ENCODE results near the gene SEMA4A. TPM values are rescaled to one million over a fixed set of nuclear protein-coding genes. Genes with fewer than 3 reads are reported as not detected.

The SEMA4A gene
- total RNA-seq, 1 experiment from 2014 or later = 6.9 TPM

DNA sequence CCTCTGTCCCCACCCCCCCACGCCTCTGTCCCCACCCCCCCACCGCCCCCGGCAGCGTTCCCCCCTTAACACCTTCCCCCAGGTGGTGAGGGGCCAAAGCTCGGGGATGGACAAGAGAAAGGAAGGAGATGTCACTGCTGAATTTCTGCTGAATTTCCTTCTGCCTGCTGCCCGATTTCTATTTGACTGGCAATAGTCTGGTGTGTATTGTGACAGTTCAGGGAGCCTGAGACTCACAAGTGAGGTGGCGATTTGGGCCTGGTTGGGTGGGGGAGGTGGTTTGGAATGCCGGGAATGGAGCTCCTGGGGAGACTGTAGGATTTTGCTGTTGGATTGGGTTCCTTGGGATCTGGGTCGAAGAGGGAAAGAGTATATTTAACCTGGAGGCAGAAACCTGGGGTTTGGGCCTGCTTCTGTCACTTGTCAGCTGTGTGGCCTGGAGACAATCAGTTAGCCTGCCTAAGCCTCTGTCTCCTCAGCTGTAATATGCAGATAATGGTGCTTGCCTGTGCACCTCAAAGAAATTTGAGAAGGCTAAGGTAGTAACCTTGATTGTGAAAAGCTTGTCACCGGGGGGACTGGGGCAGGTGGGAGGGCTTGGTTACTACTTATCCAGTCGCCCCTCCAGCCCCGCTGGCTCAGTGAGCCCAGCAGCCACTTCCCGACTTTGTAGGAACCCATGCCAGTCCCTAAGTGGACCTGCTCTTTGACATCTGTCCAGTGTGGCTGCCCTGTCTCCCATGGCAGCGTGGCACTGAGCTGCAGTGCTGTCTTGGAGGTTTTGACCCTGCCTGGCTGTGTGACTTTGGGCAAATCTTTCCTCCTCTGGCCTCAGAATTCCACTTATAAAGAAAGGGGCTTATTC, 46.5 kb upstream of the SEMA4A start:
- no peak for DNase-seq
- intact Hi-C loops (cut with micrococcal nuclease; ENCODE audit: unreplicated experiment) = no loop called here
- TSS peak; percentile 85 for BruUV-seq (replicated peaks)
- H3K9me3 Mint-ChIP-seq (ENCODE audit: low read depth, unreplicated experiment) = no peaks in the 10 kb centered on the region
- peak overlapping the region; percentile 64 for H3K4me3 Mint-ChIP-seq (ENCODE audit: low read depth, unreplicated experiment)
- peaks cover 41% of the 10 kb centered on the region for H3K36me3 Mint-ChIP-seq (ENCODE audit: insufficient read depth, unreplicated experiment)
- H3K27ac Mint-ChIP-seq (ENCODE audit: unreplicated experiment) = peak overlapping the region; percentile 89
- peaks cover 76% of the 10 kb centered on the region for H3K4me1 Mint-ChIP-seq (ENCODE audit: low read depth, unreplicated experiment)
- TF ChIP-seq, protein P1, sequence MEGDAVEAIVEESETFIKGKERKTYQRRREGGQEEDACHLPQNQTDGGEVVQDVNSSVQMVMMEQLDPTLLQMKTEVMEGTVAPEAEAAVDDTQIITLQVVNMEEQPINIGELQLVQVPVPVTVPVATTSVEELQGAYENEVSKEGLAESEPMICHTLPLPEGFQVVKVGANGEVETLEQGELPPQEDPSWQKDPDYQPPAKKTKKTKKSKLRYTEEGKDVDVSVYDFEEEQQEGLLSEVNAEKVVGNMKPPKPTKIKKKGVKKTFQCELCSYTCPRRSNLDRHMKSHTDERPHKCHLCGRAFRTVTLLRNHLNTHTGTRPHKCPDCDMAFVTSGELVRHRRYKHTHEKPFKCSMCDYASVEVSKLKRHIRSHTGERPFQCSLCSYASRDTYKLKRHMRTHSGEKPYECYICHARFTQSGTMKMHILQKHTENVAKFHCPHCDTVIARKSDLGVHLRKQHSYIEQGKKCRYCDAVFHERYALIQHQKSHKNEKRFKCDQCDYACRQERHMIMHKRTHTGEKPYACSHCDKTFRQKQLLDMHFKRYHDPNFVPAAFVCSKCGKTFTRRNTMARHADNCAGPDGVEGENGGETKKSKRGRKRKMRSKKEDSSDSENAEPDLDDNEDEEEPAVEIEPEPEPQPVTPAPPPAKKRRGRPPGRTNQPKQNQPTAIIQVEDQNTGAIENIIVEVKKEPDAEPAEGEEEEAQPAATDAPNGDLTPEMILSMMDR (IDR thresholded peaks at IDR 0.05; ENCODE audit: unreplicated experiment) = no peak
- no peaks in the 10 kb centered on the region for H3K27me3 Mint-ChIP-seq (ENCODE audit: unreplicated experiment)
- CTCF ChIA-PET = interaction anchor here (1.1 to 19.9 kb wide), 5 partner anchors 9 to 21 kb away, joined by 3 to 356 read pairs (median 6); no protein-coding TSS in a partner anchor

DNA sequence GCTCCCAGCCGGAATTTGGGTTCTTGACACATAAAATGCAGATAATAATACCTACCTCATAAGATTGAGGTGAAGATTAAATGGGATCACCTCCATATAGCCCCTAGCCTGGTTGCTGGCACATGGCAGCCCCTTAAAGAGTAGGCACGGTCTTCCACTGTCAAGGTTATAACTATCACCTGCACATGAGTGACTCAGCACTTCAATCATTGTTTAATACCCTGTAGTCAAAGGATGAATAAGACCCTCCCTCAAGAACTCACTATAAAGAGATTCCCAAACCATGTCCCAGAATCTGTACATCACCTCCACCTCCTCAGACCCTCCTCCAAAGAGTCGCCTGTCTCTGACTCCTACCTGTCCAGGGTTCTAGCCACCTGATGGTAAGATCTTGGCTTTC, 45.3 kb upstream of the SEMA4A start:
- DNase-seq = no peak
- Mint-ChIP-seq H3K36me3 (ENCODE audit: insufficient read depth, unreplicated experiment) (peaks cover 45% of the 10 kb centered on the region), H3K9me3 (ENCODE audit: low read depth, unreplicated experiment) (no peaks in the 10 kb centered on the region), H3K4me3 (ENCODE audit: low read depth, unreplicated experiment) (no peak overlapping the region), H3K27me3 (ENCODE audit: unreplicated experiment) (no peaks in the 10 kb centered on the region), H3K4me1 (ENCODE audit: low read depth, unreplicated experiment) (peaks cover 74% of the 10 kb centered on the region), H3K27ac (ENCODE audit: unreplicated experiment) (peak overlapping the region; percentile 47)
- no TSS peak for BruUV-seq (replicated peaks)
- CTCF ChIA-PET = interaction anchor here (19.9 kb wide), 1 partner anchor 19 kb away, joined by 356 read pairs; no protein-coding TSS in a partner anchor
- TF ChIP-seq, protein P1 (IDR thresholded peaks at IDR 0.05; ENCODE audit: unreplicated experiment) = no peak
- intact Hi-C loops (cut with micrococcal nuclease; ENCODE audit: unreplicated experiment) = no loop called here

DNA sequence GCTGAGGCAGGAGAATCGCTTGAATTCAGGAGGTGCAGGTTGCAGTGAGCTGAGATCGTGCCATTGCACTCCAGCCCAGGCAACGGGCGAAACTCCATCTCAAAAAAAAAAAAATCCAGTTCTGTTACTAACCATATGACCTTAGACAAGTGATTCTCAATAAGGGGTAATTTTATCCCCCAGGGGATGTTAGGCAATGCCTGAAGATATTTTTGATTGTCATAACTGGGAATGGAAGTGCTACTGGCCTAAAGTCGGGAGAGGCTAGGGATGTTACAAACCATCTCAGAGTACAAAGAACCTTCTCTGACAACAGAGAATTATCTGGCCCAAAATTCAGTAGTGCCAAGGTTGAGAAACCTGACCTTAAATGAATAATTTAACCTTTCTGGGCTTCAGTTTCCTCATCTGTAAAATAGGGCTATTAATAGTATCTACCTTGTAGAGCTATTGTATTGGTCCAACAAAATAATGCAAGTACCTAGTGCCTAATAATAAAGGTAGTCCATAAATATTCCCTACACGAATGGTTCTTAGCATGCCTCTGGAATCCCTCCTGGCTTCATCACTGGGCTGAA, 44.6 kb upstream of the SEMA4A start:
- H3K9me3 Mint-ChIP-seq (ENCODE audit: low read depth, unreplicated experiment) = no peaks in the 10 kb centered on the region
- peaks cover 43% of the 10 kb centered on the region for H3K36me3 Mint-ChIP-seq (ENCODE audit: insufficient read depth, unreplicated experiment)

DNA sequence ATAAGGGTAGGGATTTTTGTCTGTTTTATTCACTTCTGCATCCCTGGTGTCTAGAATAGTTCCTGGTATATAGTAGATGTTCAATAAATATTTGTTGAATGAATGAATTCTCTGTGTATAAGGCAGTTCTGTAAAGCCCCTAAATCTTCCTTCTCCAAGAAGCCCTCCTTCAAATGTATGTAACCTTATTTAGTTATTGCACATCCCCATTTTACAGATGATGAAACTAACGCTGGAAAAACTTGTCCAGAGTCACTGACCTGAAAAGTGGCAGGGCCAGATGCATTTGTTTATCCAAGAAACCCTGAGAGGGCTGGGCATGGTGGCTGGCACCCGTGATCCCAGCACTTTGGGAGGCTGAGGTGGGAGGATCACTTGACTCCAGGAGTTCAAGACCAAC, 43.1 kb upstream of the SEMA4A start:
- Mint-ChIP-seq H3K27me3 (ENCODE audit: unreplicated experiment) (no peaks in the 10 kb centered on the region), H3K9me3 (ENCODE audit: low read depth, unreplicated experiment) (no peaks in the 10 kb centered on the region), H3K27ac (ENCODE audit: unreplicated experiment) (peak overlapping the region; percentile 31), H3K36me3 (ENCODE audit: insufficient read depth, unreplicated experiment) (peaks cover 43% of the 10 kb centered on the region), H3K4me1 (ENCODE audit: low read depth, unreplicated experiment) (peaks cover 65% of the 10 kb centered on the region), H3K4me3 (ENCODE audit: low read depth, unreplicated experiment) (no peak overlapping the region)
- TF ChIP-seq, protein P1 (IDR thresholded peaks at IDR 0.05; ENCODE audit: unreplicated experiment) = no peak
- CTCF ChIA-PET = no interaction called here
- intact Hi-C loops (cut with micrococcal nuclease; ENCODE audit: unreplicated experiment) = no loop called here
- no peak for DNase-seq
- no TSS peak for BruUV-seq (replicated peaks)

More for the DNA sequence above, 44.6 kb upstream of the SEMA4A start:
- Mint-ChIP-seq H3K4me3 (ENCODE audit: low read depth, unreplicated experiment) (no peak overlapping the region), H3K27me3 (ENCODE audit: unreplicated experiment) (no peaks in the 10 kb centered on the region), H3K4me1 (ENCODE audit: low read depth, unreplicated experiment) (peaks cover 74% of the 10 kb centered on the region), H3K27ac (ENCODE audit: unreplicated experiment) (peak overlapping the region; percentile 5)
- CTCF ChIA-PET = no interaction called here
- DNase-seq = no peak
- intact Hi-C loops (cut with micrococcal nuclease; ENCODE audit: unreplicated experiment) = no loop called here
- no TSS peak for BruUV-seq (replicated peaks)
- TF ChIP-seq, protein P1 (IDR thresholded peaks at IDR 0.05; ENCODE audit: unreplicated experiment) = no peak
